NT2/D1 (cell line): Measurements from ENCODE around the gene SUN1.

Experiments
- YY1 ChIP-seq: IDR thresholded peaks from 2 replicates; pipeline ENCODE4 v1.6.1; 2011; ENCODE audit not compliant: insufficient read length, insufficient read depth
- ZNF274 ChIP-seq: IDR thresholded peaks from 2 replicates; pipeline ENCODE4 v1.6.1; 2011; ENCODE audit warnings: mild to moderate bottlenecking, low read depth, low read length

DNA sequence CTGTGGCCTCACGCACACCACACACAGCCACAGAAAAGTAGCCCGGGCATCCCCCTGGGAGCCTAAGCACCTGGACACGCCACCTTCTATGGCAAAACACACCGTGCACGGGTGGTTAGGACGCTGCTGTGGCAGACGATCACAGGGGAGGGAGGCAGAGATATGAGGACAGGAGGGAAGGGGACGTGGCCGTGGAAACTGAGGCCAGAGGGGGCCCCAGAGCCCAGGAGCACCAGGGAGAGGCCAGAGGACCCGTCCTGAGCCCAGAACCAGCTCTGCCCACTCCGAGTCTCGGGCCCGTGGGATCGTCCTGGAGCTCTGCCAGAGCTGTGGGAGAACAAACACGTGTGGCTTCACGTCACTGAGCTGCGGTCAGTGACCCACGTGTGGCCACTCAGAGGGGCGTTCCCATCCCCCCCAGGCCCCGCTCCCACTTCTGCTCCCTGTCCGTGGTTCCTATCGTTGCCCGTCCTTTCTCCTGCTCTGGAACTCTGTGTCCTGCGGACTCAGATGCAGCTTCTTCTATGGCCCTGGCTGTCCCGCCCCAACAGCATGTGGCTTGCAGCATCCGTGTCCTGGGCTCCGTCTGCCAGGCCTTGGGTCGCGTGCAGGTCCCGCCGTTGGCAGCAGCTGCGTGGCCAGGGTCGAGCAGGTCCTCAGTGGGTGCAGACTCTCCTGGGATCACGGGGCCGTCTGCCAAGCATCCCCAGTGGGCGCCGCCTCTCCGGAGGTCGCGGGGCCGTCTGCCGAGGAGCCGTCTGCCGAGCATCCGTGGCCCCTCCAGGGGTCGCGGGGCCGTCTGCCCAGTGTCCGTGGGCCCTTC is 75.1 kb downstream of the SUN1 start:
- no peak for TF ChIP-seq YY1
- no peak for TF ChIP-seq ZNF274
